ENCODE data around the gene KCNB1.

DNA sequence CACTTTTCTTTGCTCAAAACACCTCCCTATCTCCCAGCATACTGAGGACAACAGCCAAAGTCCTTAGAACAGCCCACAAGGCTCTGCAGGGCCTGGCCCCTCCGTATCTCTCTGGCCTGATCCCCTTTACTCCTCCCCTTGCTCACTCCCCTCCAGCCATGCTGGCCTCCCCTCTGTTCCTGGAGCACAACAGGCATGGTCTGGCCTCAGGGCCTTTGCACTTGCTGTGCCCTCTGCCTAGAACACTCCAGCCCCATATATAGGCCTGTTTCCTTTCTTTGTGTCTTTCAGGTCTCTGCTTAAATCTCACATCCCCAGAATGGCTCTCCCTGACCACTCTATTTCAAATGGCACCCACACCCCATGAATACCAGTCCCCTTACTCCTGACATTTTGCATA lies 62.7 kb downstream of the KCNB1 start:
- TF ChIP-seq, protein P1, sequence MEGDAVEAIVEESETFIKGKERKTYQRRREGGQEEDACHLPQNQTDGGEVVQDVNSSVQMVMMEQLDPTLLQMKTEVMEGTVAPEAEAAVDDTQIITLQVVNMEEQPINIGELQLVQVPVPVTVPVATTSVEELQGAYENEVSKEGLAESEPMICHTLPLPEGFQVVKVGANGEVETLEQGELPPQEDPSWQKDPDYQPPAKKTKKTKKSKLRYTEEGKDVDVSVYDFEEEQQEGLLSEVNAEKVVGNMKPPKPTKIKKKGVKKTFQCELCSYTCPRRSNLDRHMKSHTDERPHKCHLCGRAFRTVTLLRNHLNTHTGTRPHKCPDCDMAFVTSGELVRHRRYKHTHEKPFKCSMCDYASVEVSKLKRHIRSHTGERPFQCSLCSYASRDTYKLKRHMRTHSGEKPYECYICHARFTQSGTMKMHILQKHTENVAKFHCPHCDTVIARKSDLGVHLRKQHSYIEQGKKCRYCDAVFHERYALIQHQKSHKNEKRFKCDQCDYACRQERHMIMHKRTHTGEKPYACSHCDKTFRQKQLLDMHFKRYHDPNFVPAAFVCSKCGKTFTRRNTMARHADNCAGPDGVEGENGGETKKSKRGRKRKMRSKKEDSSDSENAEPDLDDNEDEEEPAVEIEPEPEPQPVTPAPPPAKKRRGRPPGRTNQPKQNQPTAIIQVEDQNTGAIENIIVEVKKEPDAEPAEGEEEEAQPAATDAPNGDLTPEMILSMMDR (IDR thresholded peaks at IDR 0.05), result no peak
- TF ChIP-seq EP300 (IDR thresholded peaks at IDR 0.05) (no peak), POLR2A (IDR thresholded peaks at IDR 0.05) (no peak), POLR2AphosphoS5 (IDR thresholded peaks at IDR 0.05) (no peak)

Data from stomach (tissue), 4 donors.